RCC 7860 (cell line): ENCODE data around the gene SGTA.

Experiments used
- DNase-seq: peaks from one replicate; pipeline ENCODE4 v3.0.0-alpha.2; 2015; ENCODE audit warnings: low spot score
- FAIRE-seq: peaks from 2 replicates; lab custom pipeline; 2012; peaks lifted over from hg19 to GRCh38; lab: Jason Lieb, UNC

SGTA gene

DNA sequence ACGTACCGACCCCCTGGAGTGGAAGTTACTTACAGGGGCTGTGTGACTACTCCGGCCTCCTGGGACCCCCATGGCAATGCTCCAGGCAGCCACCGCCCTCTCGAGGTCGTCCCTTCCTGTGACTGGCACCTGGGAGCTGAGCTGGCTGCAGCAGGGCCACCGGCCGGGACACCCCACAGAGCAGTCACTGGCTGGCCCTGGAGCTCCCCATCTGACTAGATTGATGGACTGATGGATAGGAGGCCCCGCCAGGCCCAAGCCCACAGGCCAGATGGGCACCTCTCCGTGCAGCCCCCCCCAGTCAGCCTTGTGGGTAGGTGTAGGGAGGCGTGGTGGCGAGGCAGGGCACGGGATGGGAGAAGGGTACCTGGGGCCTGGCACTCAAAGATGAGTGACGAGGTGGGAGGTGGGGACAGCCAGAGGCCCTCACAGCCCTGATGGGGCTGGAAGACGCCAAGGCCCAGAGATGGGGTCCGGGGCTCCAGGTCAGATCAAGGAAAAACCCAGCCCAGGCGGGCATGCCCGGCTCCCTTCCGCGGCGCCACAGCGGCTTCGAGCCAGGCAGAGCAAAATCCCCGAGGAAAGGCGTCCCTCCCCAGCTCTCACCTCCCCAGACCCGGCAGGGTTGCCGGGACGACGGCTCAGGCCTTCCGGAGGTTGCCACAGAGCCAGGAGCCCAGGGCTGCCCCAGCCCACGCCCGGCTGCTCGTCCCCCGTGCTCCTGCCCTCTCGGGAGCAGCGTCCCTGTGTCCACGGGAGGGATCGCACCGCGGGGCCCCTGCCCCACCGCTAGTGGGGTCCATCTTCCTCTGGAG lies 51.7 kb downstream of the SGTA start:
- FAIRE-seq: no peak
- no peak for DNase-seq

DNA sequence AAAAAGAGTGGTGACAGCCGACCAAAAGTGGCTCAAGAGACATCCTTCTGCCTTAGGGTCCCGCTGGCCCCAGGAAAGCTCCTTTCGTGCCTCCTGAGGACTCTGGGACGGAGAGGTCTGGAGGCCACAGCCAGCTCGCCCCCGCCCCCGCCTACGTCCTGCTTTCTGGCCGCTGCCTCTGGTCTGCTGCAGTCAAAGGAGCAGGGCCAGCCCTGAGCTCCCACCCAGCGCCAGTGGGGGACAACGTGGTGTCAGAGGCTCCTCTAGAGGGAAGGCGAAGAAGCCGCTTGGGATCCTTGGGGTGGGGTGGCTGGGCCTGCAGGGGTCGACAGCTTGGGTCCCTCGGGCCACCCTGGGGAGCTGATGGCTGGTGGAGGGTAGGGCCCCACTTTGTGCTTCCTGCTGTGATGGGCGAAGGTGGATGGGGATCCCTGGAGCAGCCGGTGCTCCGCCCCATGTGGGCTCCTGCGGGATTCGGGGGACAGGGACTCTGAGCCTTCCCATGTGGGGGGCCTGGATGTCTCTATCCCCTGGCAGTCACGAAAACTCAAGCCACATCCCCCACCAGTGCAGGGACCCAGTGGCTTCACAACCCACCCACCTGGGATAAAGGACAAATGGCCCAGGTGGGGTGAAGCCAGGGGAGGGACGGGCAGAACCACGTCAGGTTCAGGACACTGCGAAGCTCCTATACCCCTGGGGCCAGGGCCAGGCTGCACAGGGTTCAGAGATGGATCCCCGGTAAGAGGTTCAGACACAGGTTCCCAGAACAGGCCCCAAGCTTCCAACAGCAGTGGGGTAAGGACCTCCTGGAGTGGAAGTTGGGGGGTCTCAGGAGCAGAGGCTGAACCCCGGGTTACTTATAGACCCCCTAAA lies 52.9 kb downstream of the SGTA start:
- DNase-seq (no peak), FAIRE-seq (no peak)

DNA sequence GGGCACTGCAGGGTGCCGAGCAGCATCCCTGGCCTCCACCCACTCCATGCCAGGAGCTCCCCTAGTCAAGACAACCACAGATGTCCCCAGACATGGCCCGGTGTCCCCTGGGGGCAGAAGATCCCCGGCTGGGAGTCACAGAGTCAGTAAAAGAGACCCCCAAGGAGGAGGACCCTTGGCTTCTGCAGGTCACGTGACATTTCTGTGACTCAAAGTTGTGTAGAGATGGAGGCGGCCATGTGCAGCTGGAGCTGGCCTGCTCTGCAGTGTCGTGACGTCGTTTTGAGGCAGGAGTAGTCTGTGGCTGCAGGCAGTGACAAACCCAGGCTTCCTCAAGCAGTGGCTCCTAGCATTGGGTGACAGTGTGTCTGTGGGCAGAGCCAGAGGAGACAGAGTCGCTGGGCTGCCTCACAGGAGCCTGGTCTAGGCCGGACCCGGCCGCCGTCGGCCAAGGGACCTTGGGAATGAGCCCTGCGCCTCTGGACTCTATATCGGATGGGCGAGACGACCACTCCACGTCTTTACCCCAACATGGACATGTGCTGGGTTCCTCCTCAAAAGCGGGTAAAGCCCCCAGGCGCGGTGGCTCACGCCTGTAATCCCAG lies 54.2 kb downstream of the SGTA start:
- no peak for FAIRE-seq
- DNase-seq: no peak

DNA sequence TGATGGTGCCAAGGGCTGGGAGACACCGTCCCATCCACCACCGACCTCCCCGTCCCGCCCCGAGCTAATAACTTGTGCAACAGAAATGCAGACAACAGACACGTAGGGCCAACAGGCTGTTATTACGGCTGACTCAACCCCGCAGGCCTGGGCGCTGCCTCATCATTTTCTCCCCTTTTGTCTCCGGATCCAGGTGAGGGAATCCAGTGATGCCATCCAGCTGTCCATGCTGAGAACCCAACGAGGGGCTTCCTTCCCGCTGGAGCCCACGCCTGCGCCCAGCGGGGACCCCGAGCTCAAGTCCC lies 55.5 kb downstream of the SGTA start:
- FAIRE-seq (no peak), DNase-seq (no peak)

DNA sequence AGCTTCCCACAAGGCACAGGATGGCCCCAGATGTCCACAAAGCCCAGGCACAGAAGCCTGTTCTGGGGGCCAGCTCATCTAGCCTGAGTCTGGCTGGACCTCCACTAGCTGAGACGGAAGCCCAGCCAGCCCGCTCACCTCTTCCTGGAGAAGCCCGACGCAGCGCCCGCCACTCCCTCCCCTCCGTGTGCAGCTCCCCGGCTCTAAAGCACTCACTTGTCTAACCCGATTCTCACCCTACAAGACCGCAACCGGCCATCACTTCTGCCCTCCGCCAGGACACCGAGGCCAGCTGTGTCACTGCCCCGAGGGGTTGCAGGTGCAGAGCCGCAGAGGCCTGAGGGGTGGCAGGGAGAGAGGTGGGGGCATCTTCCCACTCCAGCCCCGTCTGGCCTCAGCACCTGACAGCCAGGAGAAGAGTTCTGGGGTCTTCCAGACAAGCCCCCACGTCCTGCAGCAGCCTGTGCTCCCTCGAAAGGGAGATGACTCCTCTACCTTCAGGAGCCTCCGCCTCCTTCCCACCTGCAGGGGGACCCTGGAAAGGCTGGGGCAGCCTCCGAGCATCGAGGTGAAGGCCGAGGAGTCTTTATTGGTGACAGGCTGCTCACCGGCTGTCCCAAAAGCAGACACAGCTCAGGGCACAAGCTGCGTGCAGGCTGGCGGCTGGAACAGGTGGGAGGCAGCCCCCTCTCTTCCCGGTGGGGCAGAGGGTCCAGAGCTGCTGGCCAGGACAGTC lies 56.0 kb downstream of the SGTA start:
- DNase-seq (no peak), FAIRE-seq (no peak)

DNA sequence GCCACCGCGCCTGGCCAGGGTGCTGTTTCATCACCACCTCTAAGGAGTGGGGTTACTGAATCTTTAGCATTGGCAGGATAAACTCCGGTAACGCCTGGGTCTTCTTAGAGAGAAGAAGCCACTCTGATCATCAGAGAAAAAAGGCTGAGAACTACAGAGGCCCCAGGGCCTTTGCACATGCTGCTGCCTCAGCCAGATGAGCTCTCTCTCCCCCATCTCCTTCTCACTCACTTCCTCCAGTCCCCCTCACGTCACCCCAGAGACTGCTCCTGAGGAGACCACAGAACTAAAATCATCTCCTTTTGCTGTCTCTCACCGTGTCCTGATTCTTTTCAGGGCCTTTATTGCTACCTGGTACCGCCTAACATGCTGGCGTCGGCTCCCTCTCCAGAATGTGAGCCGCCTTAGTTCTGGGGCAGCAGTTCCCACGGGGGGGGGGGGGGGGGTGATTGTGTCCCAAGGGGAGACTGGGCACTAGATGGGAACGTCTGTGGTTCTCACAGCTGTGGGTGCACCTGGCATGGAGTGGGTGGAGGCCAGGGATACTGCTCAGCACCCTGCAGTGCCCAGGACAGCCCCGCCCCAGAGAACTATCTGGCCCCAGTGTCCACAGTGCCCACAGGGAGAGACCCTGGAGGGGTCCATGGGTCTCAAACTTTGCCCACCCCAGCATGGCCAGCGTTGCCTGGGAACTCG lies 56.8 kb downstream of the SGTA start:
- FAIRE-seq: no peak
- DNase-seq: no peak

DNA sequence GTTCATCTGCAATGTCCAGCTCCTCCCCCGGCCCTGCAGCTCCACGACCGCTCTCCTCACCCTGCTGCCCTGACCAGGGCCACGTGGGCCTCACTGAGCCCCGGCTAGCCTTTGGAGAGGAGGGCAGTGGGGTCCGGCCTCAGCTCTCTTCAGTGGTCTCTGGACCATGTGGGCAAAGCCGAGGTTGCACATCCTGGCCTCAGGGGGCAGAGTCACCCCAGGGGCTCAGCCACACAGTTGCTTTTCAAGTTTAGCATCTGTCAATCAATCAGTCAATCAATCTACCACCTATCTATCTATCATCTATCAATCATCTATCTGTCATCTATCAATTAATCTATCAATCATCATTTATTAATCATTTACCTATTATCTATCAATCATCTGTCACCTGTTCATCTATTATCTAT lies 58.9 kb downstream of the SGTA start:
- FAIRE-seq (no peak), DNase-seq (no peak)

DNA sequence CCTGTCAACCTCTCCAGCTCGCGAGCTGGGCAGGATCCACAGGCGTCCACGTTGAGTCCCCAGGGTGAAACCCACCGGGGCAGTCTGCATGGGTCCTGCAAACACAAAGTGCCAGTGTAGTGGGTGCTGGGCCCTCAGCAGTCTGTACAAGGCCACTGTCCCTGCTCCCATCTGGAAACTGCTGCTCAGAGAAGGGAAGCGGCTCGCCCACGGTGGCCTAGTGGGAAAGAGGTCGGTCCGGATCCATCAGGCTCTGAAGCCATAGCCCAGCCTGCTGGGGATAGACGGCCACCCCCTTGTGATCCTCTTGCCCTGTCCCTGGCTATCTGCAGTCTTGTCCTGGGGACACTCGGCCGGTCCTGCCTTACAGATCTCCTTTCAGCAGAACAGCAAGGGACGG lies 59.3 kb downstream of the SGTA start:
- DNase-seq (no peak), FAIRE-seq (no peak)

DNA sequence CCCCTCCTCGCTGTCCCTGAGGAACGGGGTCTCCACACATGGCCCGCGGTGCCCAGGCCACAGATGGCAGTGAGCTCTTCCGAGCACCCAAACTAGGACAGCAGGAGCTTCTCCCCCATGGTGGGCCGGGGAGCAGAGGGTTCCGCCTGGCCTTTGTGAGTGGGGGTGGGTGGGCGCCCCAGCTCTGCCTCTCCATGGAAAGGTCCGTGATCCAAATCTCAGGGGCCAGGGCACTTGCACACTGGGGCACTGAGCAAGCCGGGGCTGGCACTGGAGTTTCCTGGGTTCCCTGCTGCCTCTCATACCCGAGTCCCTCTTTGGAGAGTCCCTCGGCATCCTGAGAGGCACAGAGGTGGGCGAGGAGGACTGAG lies 59.7 kb downstream of the SGTA start:
- FAIRE-seq: no peak

DNA sequence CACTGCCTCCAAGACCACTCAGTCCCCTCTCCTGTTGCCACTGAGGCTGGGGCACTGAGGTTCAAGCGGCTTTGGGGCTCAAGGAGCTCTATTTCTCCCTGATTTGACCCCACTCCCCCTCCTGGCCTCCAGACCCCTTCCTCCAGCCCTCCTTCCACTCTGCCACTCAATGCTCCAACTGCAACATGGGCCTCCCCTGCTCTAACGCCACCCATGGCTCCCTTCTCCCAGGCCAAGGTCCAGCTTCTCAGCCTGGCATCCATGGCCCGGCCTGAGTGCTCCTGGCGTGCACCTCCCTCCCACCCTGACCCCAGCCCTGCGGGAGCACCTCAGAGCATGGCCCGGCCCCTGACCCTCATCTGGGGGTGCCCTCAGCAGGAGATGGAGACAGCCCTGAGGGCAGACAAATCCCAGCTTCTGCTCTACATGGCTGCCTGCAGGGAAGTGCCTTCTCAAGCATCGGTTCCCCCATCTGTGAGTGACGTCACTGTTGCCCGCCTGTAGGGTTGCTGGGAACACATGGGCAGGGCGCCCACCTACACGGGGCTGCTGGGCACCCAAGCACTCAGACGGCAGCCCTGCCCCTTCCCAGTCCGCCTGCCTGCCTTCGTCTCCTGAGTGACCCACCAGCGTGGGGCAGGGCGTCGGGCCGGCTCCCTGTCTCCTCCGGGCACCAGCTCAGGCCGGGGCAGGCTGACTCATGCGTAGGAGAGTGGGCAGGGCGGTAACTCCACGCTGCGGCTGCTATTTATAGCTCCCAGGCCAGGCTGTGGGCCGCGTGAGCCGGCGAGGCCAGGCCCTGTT lies 60.3 kb downstream of the SGTA start:
- peak; percentile 80 for DNase-seq
- peak; percentile 65 for FAIRE-seq

More for the DNA sequence above, 59.7 kb downstream of the SGTA start:
- DNase-seq: no peak

DNA sequence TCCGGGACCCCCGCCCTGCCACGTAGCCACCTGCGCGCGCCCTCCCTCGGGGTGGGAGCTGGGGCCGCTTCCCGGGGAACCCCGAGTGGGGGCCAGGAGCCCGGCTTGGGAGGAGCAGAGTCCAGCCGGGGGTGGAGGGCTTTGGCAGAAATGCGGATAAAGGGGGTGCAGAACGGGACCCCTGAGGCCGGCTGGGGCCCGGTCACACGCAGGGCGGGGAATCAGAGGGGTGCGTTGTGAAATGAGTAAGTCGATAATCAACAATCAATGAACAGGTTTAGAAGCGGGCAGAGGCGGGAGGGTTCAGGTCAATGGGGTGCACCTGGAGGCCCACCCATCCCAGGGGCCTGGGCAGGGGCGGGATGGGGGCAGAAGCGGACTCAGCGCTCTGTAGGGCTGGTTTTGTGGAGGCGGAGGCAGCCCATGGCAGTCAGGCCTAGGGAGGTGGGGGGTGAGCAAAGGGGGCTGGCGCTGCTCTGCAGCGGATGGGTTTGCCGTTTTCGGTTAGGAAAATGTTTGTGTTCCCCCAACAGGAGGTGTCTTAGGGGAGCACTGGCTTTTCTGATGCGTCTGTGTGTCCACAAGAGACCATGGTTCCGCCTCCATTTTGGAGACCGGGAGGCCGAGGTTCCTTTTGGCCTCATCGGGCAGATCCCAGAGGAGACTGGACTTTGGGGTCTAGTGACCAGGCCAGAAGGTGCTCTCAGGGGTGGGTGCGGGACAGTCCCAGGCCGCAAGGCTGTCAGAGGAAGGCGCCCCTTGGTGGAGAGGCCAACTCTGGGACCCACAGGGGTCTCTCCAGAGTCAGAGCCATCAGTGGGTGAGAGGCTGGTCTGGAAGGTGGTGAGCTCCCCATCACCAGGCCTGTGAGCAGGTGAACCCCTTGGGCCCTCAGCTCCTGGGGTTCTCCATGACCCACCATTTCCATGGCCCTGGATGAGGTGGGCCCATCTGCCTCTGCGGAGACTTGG lies 61.2 kb downstream of the SGTA start:
- DNase-seq: no peak
- no peak for FAIRE-seq

DNA sequence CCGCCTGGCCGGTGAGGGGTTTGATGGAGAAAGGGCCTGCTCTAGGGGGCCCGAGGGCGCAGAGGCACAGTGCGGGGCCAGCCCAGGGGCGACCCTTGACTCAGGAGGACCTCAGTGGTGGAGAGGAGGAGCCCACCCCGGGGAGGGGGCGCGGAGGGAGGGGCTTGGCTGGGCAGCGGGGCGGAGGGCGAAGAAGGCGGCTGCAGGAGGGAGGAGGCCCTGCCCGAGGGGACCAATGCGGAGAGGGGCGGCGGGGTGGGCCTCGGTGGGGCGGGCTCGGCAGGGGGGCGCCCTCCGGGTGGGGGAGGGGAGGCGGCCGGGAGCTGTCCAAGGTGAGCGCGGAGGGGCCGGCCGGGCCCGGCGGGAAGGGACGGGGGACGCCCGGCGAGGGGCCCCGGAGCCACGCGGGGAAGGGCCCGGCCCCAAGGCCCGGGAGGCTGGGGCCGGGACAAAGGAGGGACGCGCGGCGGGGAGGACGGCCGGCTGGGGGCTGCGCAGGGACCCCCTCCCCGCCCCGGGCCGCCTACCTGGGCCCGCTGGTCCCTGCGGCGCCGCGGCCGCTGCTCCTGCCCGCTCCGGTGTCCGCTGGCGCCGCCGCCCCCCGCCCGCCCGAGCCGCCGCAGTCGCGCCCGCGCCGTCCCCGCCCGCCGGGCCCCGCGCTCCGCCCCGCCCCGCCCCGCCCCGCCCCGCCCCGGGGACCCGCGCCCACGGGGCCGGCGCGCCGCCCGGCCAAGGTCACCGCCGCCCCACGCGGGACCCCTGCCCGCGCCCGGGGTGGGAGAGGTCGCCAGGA lies 62.1 kb downstream of the SGTA start, which contains the start of gene DIRAS1:
TSS of gene DIRAS1 (minus strand) at position 596 of the 793 bp plus-strand sequence. CDS start 3,566 bp downstream, outside the sequence.
- FAIRE-seq: no peak
- DNase-seq: no peak

DNA sequence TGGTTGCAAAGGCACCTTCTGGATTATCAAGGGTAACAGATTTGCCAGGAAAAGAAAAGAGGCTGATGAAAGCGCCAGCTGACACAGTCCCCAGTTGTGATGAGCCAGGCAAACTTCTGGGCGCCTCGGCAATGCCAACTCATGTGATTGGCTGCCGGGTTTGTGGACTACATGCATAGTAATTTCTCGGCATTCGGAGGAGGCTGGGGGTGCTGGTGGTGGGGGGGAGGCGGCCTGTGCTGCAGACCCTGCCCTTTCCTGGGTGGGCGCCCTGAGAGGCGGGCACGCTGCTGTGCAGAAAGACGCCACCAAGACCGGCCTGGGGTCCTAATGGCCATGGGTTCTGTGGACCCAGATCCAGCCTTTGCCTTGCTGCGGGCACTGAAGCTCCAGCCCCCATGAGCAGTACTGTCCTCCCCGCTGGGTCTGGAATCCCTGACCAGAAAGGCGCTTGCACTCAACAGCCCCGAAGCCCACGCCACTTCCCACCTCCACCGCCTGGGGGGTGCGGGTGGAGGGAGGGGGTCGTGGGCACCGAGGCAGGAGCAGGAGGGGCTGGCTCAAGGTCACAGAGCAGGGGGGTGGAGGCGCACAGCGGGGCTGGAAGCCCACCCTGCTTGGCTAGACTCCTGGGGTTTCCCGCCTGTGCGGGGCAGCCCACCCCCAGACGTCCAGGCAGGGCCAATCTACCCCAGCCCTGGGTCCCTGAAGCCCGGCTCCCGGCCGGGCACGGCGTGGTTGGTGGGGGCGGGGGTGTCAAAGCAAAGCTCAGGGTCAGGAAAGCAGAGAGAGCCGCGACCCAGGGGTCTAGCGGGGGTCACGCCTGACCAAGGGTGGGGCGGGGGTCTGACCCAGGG lies 62.9 kb downstream of the SGTA start:
- no peak for FAIRE-seq
- DNase-seq: no peak

DNA sequence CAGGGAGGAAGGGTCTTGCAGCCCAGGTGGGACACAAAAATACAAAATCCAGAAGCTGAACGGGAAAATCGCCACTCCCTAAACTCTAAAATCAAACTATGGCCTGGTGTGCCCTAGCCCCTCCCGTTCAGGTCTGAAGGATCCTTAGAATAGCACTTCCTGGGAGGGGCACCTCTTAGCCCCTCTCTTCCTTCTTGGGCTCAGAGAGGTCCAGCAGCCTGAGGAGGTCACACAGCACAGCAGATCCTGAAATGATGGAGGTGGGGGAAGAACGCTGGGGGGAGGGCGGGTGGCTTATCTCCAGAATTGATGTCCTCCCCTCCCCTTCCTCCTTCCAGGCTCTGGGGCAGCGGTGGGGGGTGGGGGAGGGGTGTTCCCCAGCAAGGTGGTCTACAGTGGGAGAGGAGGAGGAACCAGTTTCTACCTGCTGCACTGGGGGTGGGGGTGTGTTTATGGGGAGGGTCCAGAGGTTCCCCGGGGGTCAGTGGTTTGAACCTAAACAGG lies 63.8 kb downstream of the SGTA start:
- DNase-seq (no peak), FAIRE-seq (no peak)

DNA sequence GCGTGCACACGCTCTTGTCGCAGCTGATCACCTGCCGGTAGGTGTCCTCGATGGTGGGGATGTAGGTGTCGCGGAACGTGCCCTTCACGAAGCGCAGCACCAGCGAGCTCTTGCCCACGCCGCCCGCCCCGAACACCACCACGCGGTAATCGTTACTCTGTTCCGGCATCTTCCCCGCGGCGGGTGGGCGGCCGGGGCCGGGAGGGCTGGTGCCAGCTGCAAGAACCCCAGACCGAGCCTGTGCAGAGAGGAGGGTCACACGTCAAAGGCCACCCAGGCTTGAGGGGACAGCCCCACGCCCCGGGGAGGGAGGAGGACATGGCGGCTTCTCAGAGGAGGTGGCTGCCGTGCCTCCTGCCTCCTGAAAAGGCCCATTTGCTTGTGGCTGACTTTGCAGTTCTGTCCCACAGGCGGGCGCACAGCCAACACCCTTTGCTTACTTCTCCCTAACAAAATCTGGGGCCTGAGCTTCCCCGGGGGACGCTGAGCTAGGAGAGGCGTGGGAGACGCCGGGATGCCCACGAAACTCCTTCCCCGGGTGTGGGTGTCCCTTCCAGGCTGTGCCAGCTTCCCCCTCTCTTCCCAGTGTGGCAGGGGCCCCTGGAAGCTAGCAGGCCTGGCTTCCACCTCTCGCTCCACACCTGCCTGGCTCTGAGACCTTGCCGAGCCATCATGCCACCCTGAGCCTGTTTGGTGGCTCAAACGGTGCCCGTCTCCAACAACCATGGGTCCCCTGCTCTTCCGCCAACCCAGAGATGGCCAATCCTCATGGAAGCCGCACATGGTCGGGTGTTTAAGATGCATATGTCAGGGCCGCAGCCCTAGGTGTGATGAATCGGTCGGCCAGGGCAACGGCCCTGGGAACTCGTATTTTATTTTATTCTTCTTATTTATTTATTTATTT lies 65.2 kb downstream of the SGTA start:
- FAIRE-seq (no peak), DNase-seq (no peak)
